HG02623 (cell line): Measurements from ENCODE around the gene MAD1L1.
"Not testable (repeated sequence)": the region's sequence is repeated elsewhere in the genome, so short reads cannot be mapped to it uniquely, and the experiment has no call there.

Experiments
- ATAC-seq: cut with Tn5 transposase; IDR thresholded peaks from one replicate; pipeline ENCODE4 v1.9.1; 2021; ENCODE audit warnings: moderate library complexity; ENCODE audit not compliant: unreplicated experiment

Gene MAD1L1

DNA sequence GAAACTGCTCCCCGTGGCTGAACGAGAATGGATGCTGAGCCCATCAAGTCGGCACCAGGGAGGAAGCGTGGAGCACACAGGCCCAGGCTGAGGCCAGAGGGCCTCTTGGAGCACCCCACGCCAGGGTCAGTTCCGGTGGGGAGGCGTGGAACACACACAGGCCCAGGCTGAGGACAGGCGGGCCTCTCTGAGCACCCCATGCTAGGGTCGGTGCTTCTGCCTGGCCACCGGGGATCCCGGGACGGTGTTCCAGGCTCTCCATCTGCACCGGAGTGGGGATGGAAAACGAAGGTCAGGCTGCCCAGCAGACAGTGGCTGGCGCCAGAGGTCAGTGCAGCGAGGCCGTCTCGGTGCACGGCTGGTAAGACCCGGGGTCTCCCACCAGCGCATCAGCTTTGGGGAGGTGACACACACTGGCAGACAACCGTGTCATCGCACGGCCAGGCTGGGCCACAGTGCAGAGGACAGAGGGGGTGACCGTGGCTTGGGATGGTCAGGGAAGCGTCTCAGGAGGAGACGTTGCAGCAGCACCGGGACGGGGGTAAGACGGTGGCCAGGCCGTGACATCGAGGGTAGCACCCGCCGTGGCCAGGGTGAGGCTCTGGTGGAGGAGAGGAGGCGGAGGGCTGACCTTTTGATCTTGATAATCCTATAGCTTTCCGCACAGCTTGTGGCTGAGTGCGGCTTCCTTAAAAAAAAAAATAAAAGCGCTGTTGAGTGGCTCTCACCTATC is 358.7 kb downstream of the MAD1L1 start:
- no peak for ATAC-seq

DNA sequence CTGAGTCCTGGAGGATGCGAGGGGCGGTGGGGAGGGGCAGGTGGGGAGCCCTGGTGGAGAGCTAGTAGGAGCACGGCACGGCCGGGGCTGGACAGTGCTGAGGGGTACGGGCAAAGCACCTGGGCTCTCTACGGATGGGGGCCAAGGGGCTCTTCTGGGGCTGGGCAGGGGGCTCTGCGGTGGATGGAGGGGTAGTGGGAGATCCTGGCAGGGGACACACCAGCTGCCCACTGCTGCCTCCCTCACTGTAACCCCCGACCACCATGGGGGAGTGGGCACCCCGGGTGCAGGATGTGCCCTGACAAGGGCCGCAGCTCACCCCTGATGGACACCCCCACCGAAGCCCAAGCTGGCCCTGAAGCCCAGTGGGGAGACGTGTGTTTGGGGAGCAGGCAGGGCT is 359.3 kb downstream of the MAD1L1 start:
- ATAC-seq: no peak

DNA sequence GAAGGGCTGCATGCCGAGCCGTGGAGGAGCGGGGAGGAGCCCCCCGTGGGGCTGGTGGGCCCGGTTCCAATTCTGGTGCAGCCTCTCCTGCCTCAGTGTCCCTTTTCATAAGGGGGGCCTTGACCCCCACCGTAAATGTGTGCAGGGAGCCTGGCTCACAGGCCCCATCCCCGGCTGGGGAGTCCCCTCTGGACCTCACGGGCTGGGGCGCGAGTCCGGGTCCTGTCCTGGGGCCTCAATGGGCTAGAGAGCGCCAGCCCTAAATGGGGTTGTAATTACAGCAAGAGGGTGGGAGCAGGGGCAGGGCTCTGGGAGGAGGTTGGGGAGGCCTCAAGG is 359.7 kb downstream of the MAD1L1 start:
- no peak for ATAC-seq

DNA sequence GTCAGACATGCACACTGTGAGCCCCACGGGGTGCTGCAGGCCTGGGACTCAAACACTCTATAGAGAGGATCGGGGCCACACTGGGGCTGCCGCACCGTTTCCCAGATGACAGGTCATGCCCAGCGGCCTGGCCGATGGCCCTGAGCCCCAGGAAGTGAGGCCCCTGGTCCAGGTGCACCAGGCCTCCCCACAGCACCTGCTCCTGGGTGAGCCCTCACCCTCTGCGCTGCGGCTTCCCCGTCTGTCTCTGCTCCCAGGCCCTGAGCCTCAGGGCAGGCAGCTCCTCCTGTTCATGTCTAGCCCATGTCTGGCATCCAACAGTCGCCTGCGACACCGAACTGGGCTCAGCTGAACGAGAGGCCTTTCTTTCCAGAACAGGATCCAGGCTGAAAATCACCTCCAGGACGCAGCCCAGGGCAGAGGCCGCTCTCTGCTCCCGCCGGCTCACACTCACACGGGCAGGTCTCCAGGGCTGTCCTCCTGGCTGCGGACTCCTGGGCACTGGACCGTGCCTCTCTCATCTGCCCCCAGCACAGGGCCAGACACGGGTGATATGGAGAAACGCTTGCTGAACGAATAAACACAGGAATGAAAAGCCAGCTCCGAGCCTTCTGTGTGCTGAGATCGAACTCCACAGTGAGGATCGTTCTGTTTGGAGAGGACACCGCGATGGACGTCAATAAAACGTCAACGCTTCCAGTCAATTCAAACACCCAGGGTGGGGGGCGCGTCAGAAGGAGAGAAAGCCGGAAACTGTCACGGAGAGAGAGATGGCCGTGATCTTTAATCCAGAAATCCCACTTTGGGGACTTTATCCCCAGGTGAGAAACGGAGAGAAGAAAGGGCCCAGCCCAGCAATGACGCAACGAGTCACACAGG is 360.3 kb downstream of the MAD1L1 start:
- no peak for ATAC-seq

DNA sequence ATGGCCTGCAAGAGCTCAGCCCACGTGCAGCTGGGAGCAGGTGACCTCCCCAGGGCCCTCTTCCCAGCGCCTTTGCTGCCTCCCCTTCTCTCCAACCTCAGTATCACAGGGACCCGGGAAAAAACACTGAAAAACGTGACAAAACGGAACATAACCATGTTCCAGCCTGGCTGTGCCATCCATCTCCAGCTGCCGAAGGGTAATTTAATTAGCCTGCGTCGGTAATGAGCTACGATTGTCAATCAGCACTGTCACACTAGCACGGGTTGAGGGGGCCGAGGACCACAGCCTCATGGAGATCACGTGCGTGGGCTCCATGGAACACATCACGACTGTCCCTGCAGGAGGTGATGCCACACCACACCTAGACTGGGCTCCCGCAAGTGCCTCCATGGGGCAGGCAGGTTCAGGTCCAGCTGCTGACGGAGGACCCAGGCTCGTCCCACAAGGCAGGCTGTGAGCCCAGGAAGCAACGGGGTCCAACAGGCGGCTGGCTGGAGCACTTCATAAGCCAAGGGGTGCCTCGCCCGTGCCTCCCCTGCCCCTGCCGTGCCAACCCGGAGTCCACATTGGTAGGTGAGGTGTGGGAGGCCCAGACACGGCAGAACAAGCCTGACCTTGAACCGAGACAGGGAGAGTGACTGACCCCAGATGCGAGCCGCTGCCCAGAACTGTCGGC is 363.2 kb downstream of the MAD1L1 start:
- no peak for ATAC-seq

DNA sequence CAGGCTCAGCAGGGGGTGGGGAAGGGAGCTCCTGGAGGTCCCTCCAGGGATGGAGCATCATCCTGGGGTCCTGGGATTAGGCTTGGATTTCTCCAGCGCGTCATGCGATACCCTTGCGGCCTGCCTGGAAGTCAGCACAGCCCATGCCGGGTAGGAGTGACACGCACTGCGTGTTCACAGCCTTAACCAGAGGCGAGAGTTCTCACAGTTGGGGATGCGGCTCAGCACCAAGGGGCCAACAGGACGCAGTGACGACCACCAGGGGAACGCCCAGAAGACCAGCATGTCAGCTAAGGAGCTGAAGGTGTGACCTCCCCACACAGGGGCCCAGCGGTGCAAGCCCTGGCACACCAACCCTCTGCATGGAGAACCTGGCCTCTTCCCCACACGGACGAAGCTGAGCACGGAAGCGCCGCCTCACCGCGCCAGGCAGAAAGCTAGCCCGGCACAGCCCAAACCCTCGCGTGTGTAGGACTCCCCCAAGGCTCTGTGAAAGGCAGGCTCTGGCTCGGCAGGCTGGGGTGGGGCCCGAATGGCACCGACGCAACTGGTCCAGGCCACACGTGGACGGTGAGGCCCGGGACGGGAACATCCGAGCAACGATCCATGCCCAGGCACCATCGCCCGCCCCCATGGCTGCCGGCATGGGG is 364.1 kb downstream of the MAD1L1 start:
- no peak for ATAC-seq

DNA sequence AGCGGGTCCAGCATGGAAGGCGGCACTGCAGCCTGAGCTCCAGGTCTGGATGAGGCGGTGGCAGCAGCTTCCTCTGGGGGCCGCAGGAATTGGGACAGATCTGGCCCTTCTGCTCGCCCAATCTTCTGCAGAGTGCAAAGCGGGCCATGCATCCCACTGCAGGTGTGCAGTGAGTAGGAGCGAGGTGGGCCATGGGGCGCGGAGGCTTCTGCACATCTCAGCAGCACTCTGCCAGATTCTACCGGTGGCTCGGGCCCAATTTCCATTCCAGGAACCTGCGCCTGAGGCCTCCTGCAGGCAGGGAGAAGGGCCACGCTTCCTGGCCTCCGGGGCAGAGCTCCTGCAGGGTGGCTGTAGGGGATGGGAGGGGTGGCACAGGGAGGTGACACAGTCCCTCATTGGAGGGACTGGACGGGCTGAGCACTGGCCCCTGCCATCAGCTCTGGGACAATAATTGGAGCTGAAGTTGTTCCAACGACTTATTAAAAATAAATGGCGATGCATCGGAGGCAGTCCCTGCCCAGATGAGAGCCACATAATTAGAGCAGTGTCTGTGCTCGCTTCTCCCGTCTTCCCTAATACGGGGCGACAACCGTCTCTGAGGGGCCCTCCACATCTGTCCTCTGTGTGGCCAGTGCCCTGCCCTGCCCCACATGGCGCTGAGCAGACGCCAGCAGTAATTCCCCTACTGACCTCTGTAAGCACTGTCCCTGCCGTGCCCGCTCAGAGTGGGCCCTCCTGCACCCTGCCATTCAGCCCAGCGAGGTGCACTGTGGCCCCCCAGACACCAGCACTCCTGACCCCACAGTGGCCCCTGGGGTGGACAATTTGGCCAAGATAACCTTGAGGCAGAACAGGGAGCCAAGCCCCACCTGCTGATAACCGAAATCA is 365.1 kb downstream of the MAD1L1 start:
- no peak for ATAC-seq

DNA sequence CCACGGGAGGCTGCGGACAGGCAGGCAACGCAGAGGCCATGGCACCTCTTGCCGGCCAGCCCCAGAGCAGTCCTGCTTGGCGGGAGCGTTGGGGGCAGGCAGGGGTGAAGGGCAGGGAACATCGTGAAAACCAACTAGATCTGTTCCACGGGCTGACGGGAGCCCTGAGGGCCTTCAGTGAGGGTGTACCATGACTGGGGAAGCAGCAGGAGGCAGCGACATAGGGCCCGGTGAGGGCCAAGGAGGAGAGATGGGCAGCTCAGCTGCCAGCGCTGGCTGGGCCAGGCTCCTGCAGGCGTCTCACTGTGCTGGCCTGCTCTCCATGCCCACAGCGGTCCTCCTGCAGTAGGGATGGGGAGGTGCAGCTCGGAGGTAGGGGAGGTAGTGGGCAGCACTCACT is 366.1 kb downstream of the MAD1L1 start:
- ATAC-seq: no peak

DNA sequence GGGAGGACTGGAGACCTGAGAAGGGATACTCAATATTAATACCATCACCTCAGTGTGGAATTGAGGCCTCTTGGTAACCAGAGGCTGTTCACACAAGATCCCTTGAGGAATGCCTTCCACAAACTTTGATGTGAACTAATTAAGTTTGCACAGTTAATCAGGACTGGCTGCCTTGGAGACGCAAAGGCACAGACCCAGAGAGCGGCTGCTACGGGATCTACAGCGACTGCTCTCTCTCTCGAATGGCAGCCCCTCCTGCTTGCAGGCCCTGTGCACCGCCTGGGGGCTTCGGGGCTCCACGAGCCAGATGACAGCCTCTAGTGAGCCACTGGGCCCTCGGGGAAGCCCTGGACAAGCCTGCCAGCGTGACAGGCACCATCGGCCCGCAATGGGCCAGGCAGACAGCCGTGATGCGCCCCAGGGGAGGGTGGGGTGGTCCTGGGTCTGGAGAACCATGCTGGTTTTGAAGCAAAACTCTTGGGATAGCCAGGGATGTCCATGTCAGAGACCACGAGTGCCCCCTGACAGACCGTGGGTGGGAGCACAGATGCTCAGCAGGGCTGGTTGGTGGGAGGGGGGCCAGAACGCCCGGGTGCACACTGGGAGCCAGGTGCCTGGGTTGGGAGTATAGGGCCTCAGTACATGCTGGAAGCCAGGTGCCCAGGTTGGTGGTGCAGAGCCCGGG is 367.0 kb downstream of the MAD1L1 start:
- ATAC-seq: no peak

DNA sequence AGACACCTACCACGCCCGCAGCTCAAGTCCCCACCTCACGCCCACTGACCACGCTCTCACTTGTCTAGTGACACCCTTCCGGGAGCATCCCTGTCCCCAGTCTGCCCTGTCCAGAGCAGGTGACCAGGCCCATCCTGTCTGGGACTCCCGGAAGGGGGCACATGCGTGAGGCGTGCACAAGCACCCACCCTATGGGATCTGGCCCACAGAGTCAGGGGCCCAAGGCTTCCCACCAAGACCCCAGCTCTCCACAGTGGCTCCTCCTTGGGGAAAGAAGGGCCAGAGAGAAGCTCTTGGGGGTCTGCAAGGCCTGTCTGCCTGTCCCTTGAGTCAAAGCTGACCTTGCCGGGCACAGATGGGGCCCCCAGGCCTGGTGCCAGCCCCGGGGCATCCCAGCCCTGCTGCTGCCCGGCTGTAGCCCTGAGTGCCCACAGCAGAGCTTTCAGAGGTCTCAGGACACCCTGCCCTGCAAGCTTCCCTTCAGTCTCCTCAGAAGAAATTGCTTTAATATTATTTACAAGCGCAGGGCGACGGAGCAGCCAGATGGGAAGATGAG is 367.7 kb downstream of the MAD1L1 start:
- no peak for ATAC-seq

DNA sequence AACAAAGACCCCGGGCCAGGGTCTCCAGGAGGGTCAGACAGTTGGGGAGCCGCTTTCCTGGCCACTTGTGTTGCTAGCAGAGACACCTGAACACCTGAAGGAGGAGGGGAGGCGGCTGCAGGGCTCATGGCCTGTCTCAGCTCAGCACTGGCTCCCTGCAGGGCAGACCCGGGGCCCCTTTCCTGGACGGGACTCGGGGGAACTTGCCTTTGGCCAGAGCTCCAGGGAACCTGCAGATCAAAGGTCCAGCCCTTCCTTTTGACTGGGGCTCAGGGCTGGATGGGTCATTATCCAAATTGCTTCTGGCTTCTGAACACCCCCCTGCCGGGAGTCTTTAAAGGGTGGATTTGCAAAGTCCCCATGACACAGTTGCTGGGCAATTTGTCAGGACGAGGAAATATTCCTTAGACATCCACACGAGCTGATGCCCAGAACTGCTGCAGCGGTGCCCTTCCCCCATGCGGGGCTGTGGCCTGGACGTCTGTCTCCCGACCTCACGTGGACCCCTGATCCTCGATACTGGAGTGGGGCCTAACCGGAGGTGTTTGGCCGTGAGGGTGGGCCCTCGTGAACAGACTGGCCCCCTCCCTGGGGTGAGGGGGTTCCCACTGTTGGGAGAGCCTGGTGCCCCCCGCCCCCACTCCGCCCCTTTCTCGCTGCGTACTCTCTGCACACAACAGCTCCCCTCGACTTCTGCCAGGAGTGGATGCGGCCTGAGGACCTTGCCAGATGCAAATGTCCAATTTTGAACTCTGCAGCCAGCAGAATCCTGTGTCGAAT is 368.4 kb downstream of the MAD1L1 start:
- ATAC-seq: no peak

DNA sequence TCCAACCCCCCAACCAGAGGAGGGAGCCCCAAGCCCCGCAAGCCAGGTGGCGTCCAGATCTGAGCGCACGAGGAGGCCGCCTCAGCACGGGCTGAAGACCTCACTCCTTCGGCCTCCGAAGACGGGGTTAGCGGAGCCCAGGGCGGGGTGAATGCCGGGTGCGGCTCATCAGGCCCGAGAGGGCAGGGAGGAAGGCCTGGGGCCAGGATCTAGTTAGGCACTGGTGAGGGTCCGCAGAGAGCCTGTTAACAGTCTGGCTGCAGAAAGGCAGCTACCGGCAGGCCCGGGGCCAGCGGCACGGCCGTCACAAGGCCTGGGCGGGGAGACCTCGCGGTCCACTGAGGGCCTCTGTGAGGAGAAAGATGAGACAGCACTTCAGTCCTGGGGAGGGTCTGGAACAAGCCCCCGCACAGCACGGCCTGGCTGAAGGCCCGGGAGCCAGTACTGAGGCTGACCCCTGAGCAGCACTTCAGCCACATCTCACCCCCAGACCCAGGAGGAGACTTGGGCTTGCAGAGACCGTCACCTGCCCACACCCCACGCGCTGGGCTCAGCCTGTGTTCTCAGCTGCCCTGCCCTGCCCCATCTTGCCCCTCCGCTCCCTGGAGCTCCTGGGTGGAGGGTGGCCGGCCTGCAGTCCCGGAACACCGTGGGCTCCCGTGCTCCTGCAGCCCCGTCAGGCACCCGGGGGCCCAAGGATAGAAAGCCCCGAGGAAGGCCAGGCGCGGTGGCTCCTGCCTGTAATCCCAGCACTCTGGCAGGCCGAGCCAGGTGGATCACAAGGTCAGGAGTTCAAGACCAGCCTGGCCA is 369.4 kb downstream of the MAD1L1 start:
- no peak for ATAC-seq

DNA sequence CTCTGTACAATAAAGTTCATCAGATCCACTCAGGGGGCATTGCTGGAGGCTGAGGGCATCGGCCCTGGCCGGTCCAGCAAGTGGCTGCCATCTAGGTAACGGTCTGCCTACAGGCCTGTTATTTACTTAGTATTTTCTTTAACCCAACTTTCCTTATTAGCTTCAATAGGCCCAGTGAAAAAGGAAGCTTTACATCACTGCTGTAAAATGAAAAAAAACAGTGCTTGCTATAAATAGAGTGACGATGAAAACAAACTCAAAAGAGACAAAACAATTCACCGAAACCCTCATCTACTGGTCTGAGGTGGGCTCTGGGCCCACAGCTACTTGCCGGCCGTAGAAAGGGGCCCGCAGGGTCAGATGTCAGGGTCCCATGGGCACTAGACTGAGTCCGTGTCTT is 370.2 kb downstream of the MAD1L1 start:
- no peak for ATAC-seq

DNA sequence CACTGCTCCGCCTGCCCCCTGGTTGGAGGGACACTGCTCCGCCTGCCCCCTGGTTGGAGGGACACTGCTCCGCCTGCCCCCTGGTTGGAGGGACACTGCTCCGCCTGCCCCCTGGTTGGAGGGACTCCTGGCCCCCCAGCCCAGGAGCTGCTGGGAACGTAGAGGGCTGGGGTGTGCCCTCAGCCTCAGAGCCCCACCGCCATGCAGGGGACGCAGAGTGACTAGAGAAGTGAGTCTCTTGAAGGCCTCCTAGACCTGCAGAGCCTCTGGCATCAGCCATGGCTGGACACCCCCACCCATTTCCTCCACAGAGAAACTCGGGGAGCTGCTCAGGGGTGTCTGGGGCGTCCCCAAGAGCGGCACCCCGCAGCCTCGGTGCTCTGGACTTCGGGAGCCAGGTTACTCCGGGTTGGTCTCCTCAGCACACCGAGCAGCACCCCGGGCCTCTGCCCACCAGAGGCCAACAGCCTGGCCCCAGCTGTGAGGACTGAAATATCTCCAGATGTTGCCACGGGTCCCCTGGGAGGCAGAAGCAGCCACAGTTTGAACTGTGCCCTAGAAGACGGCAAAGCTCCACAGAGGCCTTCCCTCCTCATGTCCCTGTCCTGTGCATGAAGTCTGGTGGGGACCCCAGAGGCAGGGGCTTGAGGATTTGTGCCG is 370.8 kb downstream of the MAD1L1 start:
- ATAC-seq: no peak

DNA sequence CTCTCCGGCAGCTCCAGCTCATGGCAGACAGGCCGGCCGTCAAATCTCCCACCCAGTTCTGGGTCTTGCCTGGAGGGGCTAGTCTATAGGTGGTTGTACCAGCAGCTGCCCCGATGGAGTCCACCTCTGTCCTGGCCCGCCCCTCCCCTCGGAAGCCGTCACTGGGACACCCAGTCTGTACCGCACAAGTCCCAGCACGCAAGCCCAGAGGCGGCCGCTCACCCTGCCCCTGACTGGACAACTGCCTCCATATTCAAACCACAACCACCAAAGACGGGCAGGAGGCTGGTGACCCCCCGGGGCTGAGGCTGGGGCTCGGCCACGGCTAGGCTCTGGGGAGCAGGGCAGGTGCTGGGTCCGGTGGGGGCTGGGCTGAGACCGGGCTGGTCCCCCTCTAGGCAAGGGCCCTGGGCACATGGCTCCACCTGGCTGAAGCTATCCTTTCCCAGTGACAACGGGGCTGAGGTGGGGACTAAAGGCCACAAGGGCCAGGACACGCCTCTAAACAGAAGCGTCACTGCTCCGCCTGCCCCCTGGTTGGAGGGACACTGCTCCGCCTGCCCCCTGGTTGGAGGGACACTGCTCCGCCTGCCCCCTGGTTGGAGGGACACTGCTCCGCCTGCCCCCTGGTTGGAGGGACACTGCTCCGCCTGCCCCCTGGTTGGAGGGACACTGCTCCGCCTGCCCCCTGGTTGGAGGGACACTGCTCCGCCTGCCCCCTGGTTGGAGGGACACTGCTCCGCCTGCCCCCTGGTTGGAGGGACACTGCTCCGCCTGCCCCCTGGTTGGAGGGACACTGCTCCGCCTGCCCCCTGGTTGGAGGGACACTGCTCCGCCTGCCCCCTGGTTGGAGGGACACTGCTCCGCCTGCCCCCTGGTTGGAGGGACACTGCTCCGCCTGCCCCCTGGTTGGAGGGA is 371.6 kb downstream of the MAD1L1 start:
- not testable (repeated sequence) for ATAC-seq

DNA sequence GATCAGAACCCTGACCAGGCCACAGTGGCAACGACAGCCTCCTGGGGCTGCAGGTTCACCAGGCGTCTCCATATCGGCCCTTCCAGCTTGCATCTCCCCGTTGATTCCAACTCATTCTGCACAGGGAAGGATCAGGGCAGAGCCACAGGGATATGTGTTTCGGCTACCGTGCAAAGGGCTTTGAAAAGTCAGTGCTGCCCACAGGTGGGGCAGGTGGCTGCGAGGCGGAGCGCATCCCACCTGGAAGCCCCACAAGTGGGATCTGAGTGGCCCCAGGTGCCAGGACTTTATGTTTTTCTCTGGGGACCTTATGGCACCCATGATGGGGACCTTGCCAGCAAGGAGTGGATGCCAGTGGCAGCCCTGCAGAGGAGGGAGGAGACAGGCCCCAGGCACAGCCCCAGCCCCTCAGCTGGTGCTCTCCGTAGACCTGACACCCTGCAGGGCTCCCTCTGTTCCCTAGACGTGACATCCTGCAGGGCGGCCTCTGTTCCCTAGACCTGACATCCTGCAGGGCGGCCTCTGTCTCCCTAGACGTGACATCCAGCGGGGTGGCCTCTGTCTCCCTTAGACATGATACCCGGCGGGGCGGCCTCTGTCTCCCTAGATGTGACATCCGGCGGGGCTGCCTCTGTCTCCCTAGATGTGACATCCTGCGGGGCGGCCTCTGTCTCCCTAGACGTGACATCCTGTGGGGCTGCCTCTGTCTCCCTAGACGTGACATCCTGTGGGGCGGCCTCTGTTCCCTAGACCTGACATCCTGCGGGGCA is 373.3 kb downstream of the MAD1L1 start:
- ATAC-seq: no peak
